WI38 (cell line): ENCODE measurements around the gene HPGDS.

Experiments used
- H3K4me3 ChIP-seq: 2 replicates; pipeline ENCODE4 v1.5.1; 2011; ENCODE audit warnings: low read depth, mild to moderate bottlenecking, control low read depth, low read length
- CTCF ChIP-seq: IDR thresholded peaks from 2 replicates; pipeline ENCODE4 v1.5.1; 2012; ENCODE audit warnings: low read depth, mild to moderate bottlenecking, control low read depth, low read length

HPGDS gene

GRCh38 chr4:94348666-94349065, 6.0 kb upstream of the HPGDS start:
- no peak for TF ChIP-seq CTCF
- no peak overlapping the region for H3K4me3 ChIP-seq

DNA sequence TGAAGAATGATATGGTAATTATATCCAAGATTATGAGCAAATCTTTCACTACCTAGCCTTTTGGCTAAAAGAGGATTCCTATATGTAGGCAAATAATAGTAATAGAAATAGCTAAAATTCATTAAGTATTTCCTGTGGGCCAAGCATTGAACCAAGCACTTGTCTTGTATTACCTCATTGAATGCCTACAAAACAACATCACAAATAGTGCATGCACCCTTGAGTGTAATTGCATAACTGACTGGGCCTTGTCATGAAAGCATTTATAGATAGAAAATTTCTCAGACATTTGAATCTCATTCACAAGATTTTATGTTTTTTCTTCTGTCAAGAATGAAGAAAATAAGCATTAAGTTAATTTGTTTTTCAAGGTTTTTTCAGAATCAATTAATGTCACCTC, 3.9 kb upstream of the HPGDS start:
- H3K4me3 ChIP-seq = no peak overlapping the region
- no peak for TF ChIP-seq CTCF

DNA sequence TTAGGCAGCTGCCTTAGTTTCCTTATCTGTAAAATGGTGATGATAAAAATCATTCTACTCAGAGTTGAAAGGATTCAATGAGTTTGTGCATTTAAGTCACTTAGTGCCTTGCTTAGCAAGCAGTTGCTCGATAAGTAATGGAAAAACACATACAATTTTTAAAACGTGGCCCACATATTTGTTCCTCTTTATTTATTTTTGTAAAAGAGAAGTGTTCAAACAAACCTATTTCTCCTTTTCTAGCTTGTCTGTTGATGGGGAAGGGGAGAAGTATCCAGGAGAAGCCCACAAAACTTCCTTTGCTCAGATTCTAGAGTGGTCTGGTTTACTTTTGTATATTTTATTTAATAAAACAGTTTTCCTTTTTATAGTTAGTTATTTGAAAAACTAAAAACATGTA, 3.3 kb upstream of the HPGDS start:
- no peak for TF ChIP-seq CTCF
- no peak overlapping the region for H3K4me3 ChIP-seq

DNA sequence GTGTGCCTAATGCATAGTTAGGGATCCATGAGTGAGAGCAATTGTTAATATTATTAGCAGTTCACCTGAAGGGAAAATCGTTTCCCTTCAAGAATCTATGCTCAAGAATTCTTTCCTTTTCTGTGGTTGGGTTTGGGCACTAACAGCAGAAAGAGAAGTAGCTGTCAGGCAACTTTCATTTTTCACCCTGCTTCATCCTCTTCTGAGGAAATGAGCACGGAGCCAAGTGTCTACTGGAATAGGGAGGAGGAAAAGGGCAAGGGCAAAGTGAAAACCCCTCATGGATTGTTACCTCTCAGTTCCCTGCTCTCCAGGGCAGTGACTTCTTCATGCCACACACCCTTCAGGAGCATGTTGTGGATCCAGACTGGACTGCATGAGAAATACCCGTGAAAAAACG, 2.6 kb upstream of the HPGDS start:
- H3K4me3 ChIP-seq = no peak overlapping the region
- TF ChIP-seq CTCF = no peak

GRCh38 chr4:94344457-94344856, 1.8 kb upstream of the HPGDS start:
- no peak for TF ChIP-seq CTCF
- no peak overlapping the region for H3K4me3 ChIP-seq

DNA sequence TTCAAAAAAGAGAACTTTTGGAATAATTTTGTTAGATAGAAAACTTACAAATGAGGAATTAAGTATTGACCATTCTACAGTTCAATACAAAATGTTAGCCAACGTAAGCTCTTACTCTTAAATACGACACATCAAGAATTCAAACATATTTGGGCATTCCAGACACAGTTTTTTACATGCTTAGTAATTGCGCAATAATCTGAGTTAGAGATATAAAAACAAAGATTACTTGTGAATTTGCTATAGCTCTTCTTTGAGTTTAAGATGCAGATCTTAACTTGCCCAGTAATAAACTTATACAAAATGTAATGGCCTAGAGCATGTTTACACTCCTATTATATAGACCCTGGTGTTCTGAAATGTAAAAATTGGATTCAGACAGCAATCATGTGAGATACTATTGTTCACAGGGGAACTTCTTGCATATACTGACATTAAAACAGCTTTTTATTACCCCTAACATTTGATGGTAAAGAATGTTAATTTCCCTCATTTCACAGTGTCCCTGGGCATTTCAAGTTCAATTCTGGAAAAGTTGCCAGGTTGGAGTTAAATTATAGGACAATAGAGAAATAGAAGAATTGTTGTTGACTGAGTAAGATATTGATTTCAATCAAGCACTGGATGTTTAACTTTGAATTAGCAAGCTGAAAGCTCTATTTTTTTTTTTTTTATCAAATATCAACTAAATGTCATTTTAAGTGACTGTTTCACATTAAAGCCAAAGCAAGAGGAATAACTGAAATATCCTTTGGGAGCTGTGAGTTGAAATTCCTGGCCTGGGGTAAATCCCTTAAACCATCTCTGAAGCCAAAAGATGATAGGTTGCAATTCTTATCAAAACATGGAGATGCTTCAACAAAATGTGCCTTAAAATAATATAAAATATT, 910 bp downstream of the HPGDS start:
- H3K4me3 ChIP-seq = no peak overlapping the region
- TF ChIP-seq CTCF = no peak

- no peak for TF ChIP-seq CTCF
- H3K4me3 ChIP-seq = no peak overlapping the region
These were observed 2.9 kb downstream of the HPGDS start for GRCh38 chr4:94339779-94340178.
